Activated naive CD4-positive, alpha-beta T cell treated with anti-CD3 and anti-CD28 coated beads, Interleukin-2, amount 50 U/mL, for 16 hours (primary cell): ENCODE results near the gene SANBR.

Experiments
- DNase-seq: peaks from one replicate; pipeline ENCODE4 v3.0.0-alpha.2; 2020

Gene SANBR

DNA sequence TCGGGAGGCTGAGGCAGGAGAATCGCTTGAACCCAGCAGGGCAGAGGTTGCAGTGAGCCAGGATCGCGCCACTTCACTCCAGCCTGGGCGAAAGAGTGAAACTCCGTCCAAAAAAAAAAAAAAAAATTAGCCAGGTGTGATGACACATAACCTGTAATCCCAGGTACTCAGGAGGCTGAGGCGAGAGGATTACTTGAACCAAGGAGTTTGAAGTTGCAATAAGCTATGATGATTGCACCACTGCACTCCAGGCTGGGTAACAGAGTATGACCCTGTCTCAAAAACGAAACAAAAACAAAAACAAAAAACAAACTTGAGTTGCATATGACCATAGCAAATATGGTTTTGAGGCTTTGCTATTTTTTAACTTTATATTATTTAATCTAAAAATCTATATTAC lies 25.8 kb downstream of the SANBR start:
- DNase-seq: no peak

DNA sequence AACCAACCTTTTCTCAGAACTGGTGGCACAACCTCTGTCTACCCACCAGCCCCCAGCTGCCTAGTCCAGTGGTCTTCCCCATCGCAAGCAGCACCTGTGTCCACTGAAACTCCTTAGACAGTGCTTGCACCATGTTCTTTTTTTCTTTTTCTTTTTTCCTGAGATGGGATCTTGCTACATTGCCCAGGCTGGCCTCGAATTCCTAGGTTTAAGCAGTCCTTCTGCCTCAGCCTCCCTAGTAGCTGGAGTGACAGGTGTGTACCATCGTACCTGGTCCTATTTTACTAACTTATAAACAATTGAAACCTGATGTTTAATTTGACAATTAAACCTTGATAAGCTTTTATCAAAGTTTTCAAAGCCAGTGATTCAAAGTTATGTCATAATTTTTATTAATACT lies 30.8 kb downstream of the SANBR start:
- DNase-seq: no peak

DNA sequence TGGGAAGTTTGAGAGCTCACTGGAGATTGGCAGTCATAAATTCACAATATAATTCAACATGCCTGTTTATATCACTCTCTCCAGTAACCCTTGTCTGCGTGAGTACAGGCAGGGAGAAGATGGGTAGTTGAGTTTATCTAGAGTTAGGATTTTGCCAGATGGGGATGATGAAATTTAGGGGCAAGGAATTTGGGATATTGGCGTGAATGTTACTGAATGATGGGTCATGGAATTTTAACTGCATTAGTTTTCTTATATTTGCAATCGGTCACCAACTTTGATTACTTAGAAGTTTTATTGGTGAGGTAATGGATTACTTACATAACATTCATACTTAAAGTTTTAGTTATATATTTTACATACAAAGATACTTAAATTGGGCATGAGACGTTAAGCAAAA lies 35.1 kb downstream of the SANBR start:
- DNase-seq: no peak

DNA sequence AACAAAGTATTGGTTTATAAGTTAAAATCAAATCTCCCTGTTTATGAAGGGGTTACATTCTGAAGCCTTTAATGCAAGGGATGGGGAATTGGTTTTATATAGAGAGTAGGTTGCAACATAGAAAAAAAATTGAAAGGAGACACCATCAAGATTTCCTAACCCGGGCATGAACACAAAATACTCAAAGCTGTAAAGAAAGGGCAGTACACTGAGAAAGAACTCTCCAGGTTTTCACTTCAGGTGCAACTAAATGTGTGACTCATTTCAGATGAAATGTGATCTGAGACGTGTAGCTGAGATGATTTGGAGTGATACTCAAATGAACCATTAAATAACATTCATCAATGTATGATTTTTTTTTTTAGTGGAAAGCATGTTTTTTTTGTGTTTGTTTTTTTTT lies 43.6 kb downstream of the SANBR start:
- no peak for DNase-seq

DNA sequence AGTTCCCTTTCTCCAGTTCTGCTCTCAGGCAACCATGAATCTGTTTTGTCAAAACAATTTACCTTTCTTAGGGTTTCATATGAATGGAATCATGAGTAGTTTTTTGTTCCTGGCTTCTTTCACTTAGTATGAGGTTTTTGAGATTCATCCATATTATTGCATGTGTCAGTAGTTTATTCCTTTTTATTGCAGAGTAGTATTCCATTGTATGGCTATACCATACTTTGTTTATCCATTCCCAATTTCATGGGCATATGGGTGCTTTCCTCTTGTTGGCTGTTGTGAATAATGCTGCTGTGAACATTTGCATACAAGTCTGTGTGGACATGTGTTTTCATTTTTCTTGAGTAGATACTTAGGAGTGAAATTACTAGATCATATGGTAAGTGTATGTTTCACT lies 46.0 kb downstream of the SANBR start:
- no peak for DNase-seq

DNA sequence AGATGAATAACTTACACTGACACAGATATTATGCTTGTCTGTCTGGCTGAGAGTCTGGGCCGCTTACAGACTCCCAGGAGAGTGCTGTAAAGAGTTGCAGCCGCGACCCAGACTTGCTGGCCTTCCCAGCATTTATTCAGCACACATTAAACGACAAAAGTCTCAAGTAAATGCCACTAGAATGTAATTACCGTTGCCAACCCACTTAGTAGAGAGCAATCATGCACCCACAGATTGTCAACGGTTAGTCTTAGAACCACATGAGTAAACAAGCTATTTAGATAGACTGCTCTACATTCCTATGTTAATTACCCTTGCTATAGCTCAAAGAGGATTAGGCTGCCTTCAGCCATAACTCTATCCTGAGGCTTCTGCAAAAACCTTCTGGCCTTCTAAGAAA lies 48.5 kb downstream of the SANBR start:
- DNase-seq: no peak
